HepG2 (cell line): ENCODE measurements around the gene MIOS. TPM values are rescaled to one million over a fixed set of nuclear protein-coding genes. Genes with fewer than 3 reads are reported as not detected.

Source experiments
- ATF1 ChIP-seq: IDR thresholded peaks from 2 replicates; pipeline ENCODE4 v1.6.1; 2016; ENCODE audit warnings: mild to moderate bottlenecking, control low read depth
- HNF4A ChIP-seq: sonication (generic); formaldehyde crosslinking; IDR thresholded peaks from 2 replicates; pipeline ENCODE4 v1.4.0; 2020; ENCODE audit warnings: missing genetic modification reagents
- PHF20 ChIP-seq: sonication (generic); formaldehyde crosslinking; IDR thresholded peaks from 2 replicates; pipeline ENCODE4 v1.5.0; 2020; ENCODE audit warnings: mild to moderate bottlenecking, missing genetic modification reagents
- TBL1XR1 ChIP-seq: fragments of 150-350 bp; IDR thresholded peaks from 2 replicates; pipeline ENCODE4 v1.6.1; 2014; ENCODE audit warnings: borderline replicate concordance, low read length; ENCODE audit not compliant: partially characterized antibody
- ZFP90 ChIP-seq: sonication (generic); formaldehyde crosslinking; IDR thresholded peaks from 2 replicates; pipeline ENCODE4 v1.8.0; 2022; ENCODE audit warnings: missing genetic modification reagents, mild to moderate bottlenecking, inconsistent platforms, borderline replicate concordance
- ZNF224 ChIP-seq: sonication (generic); formaldehyde crosslinking; IDR thresholded peaks from 2 replicates; pipeline ENCODE4 v1.5.0; 2020; ENCODE audit warnings: mild to moderate bottlenecking, missing genetic modification reagents
- ZNF350 ChIP-seq: sonication (generic); formaldehyde crosslinking; IDR thresholded peaks from 2 replicates; pipeline ENCODE4 v1.4.0; 2020; ENCODE audit warnings: mild to moderate bottlenecking, low read depth, missing genetic modification reagents, borderline replicate concordance
- ZNF382 ChIP-seq: sonication (generic); formaldehyde crosslinking; IDR thresholded peaks from 2 replicates; pipeline ENCODE4 v1.5.0; 2020; ENCODE audit warnings: missing genetic modification reagents, mild to moderate bottlenecking, borderline replicate concordance
- ZNF550 ChIP-seq: sonication (generic); formaldehyde crosslinking; IDR thresholded peaks from 2 replicates; pipeline ENCODE4 v1.4.0; 2020; ENCODE audit warnings: mild to moderate bottlenecking, missing genetic modification reagents, borderline replicate concordance
- ZNF678 ChIP-seq: sonication (generic); formaldehyde crosslinking; IDR thresholded peaks from 2 replicates; pipeline ENCODE4 v1.4.0; 2020; ENCODE audit warnings: mild to moderate bottlenecking, missing genetic modification reagents
- ZNF777 ChIP-seq: sonication (generic); formaldehyde crosslinking; IDR thresholded peaks from 2 replicates; pipeline ENCODE4 v1.4.0; 2020; ENCODE audit warnings: missing genetic modification reagents
- ZNF780A ChIP-seq: sonication (generic); formaldehyde crosslinking; IDR thresholded peaks from 2 replicates; pipeline ENCODE4 v1.8.0; 2022; ENCODE audit warnings: mild to moderate bottlenecking, missing genetic modification reagents, moderate library complexity
- polyA plus RNA-seq, 8 experiments: library from polyadenylated mRNA; depleted of rRNA in 3 of 8; stranded (reverse) in 7 of 8; unstranded in 1 of 8; fragments of >200 nt; fragmentation: Illumina TruSeq in 4 of 8; extraction: Trizol in 4 of 8; gene quantifications; 2 replicates each; pipeline versions ENCODE4 v1.2.1 to v1.2.3, GENCODE V29; 2011 to 2016; ENCODE audit warnings: low read depth in 4 of 8, missing spikeins in 1 of 8, mixed read lengths in 1 of 8; ENCODE audit not compliant: insufficient read depth in 1 of 8
- total RNA-seq, 5 experiments: library from RNA; depleted of rRNA; stranded (reverse); fragments of >200 nt; fragmentation: Illumina TruSeq; extraction: Trizol; gene quantifications; 2 replicates each; pipeline ENCODE4 v1.2.3, GENCODE V29; 2016; ENCODE audit warnings: low read depth in 1 of 5
- TF ChIP-seq, protein P1 (sequence below): sonication (generic); formaldehyde crosslinking; IDR thresholded peaks from 2 replicates; pipeline ENCODE4 v1.8.1; 2023; ENCODE audit warnings: mild to moderate bottlenecking, moderate library complexity, missing genetic modification reagents
- TF ChIP-seq, protein P2 (sequence below), 2 experiments: fragments of 450-650 bp in 1 of 2; sonication (generic) in 1 of 2; formaldehyde crosslinking; IDR thresholded peaks; 2 replicates each; pipeline versions ENCODE4 v1.5.0 to v1.8.0; 2020 to 2022; ENCODE audit warnings: mild to moderate bottlenecking in 1 of 2, missing genetic modification reagents in 1 of 2
- TF ChIP-seq, protein P3 (sequence below): sonication (generic); formaldehyde crosslinking; IDR thresholded peaks from 2 replicates; pipeline ENCODE4 v1.4.0; 2020; ENCODE audit warnings: missing genetic modification reagents
- TF ChIP-seq, protein P4 (sequence below): sonication (generic); formaldehyde crosslinking; IDR thresholded peaks from 2 replicates; pipeline ENCODE4 v1.5.1; 2020; ENCODE audit warnings: missing genetic modification reagents, mild to moderate bottlenecking, borderline replicate concordance
- TF ChIP-seq, protein P5 (sequence below): sonication (generic); formaldehyde crosslinking; IDR thresholded peaks from 2 replicates; pipeline ENCODE4 v1.5.1; 2020; ENCODE audit warnings: missing genetic modification reagents, mild to moderate bottlenecking, borderline replicate concordance
- TF ChIP-seq, protein P6 (sequence below): sonication (generic); formaldehyde crosslinking; IDR thresholded peaks from 2 replicates; pipeline ENCODE4 v1.4.0; 2020; ENCODE audit warnings: mild to moderate bottlenecking, missing genetic modification reagents

Gene MIOS
- total and polyA plus RNA-seq, 2 of the 13 experiments (the other 11 are each of a cell fraction or from before 2014, with no cell fraction given), result 15.2 to 33.5 TPM

DNA sequence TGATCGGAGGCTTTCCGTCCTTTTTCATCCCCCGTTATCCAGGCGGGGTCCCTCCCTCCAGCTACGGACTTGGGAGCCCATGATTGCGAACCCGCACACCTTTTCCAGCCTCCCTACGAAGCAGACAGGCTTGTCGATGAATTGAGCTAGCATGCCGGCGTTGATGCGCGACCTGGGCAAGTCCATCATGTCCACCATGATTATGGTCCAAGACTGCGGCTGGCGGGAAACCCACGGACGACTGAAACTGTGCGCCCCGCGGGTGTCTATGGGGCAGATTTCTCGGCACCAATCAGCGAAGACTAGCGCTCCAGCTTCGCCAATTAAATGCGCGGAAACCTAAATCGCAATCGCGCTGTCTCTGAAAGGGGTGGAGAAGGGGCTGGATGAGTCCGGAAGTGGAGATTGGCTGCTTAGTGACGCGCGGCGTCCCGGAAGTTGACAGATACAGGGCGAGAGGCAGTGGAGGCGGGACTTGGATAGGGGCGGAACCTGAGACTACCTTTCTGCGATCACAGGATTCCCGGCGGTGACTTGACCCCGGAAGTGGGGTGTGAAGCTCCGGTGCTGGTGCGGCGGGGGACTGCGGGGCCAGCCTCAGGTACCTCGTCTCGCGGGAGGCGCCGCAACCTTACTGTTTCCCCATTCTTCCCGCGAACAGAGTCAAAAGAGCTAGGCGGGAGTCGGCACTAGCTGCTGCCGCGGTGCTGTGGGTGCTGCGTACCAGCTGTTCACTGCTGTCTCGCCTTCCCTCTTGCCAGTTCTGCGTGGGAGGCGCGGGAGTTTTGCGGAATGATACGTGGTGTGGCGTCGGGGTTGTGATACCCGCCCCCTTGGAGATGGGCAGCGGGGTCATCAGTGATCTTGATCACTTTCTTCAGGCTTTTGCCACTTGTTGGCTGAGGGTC, 73.8 kb downstream of the MIOS start, which contains the start of gene UMAD1 (continued):
- TF ChIP-seq, protein P1, sequence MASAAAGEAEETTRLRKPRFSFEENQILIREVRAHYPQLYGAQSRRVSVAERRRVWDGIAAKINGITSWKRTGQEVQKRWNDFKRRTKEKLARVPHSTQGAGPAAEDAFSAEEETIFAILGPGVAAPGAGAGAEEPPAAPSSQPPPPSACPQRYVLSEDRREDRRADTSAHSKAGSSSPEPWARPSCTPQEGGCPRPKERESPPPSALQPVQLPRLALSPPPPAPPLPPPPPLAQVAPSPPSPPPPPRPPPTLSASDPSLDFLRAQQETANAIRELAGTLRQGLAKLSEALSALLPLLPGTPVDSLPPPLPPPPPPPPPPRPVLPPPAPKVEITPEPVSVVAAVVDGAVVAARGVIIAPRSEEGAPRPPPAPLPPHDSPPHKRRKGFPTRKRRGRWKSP (CRISPR knock-in tag), result peak; percentile 32
- TF ChIP-seq ZNF550, result no peak
- TF ChIP-seq, protein P2, sequence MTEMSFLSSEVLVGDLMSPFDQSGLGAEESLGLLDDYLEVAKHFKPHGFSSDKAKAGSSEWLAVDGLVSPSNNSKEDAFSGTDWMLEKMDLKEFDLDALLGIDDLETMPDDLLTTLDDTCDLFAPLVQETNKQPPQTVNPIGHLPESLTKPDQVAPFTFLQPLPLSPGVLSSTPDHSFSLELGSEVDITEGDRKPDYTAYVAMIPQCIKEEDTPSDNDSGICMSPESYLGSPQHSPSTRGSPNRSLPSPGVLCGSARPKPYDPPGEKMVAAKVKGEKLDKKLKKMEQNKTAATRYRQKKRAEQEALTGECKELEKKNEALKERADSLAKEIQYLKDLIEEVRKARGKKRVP (CRISPR knock-in tag; IDR thresholded peaks at IDR 0.05), result peak in 1 of 2 experiments; percentile 52; a peak in 1 of 4 replicates
- no peak for TF ChIP-seq ZNF780A (CRISPR knock-in tag)
- TF ChIP-seq ZFP90 (CRISPR knock-in tag), result peak; percentile 85; the same call in 1 of the 2 replicates
- no peak for TF ChIP-seq TBL1XR1
- TF ChIP-seq, protein P3, sequence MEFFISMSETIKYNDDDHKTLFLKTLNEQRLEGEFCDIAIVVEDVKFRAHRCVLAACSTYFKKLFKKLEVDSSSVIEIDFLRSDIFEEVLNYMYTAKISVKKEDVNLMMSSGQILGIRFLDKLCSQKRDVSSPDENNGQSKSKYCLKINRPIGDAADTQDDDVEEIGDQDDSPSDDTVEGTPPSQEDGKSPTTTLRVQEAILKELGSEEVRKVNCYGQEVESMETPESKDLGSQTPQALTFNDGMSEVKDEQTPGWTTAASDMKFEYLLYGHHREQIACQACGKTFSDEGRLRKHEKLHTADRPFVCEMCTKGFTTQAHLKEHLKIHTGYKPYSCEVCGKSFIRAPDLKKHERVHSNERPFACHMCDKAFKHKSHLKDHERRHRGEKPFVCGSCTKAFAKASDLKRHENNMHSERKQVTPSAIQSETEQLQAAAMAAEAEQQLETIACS (CRISPR knock-in tag), result no peak
- 0 out of 2 replicates have a peak, but pooled peaks have one; percentile 62 for TF ChIP-seq ZNF224 (CRISPR knock-in tag)
- no peak; the same call in 1 of the 2 replicates for TF ChIP-seq ZNF350 (CRISPR knock-in tag)
- TF ChIP-seq HNF4A (CRISPR knock-in tag), result peak; percentile 27; the same call in 1 of the 2 replicates
- TF ChIP-seq, protein P4, sequence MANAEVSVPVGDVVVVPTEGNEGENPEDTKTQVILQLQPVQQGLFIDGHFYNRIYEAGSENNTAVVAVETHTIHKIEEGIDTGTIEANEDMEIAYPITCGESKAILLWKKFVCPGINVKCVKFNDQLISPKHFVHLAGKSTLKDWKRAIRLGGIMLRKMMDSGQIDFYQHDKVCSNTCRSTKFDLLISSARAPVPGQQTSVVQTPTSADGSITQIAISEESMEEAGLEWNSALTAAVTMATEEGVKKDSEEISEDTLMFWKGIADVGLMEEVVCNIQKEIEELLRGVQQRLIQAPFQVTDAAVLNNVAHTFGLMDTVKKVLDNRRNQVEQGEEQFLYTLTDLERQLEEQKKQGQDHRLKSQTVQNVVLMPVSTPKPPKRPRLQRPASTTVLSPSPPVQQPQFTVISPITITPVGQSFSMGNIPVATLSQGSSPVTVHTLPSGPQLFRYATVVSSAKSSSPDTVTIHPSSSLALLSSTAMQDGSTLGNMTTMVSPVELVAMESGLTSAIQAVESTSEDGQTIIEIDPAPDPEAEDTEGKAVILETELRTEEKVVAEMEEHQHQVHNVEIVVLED (CRISPR knock-in tag), result peak; percentile 89; the same call in 1 of the 2 replicates
- no peak for TF ChIP-seq ZNF382 (CRISPR knock-in tag)
- peak; percentile 90 for TF ChIP-seq PHF20 (CRISPR knock-in tag)
- TF ChIP-seq ATF1 (CRISPR knock-in tag), result peak; percentile 91
- TF ChIP-seq, protein P5, sequence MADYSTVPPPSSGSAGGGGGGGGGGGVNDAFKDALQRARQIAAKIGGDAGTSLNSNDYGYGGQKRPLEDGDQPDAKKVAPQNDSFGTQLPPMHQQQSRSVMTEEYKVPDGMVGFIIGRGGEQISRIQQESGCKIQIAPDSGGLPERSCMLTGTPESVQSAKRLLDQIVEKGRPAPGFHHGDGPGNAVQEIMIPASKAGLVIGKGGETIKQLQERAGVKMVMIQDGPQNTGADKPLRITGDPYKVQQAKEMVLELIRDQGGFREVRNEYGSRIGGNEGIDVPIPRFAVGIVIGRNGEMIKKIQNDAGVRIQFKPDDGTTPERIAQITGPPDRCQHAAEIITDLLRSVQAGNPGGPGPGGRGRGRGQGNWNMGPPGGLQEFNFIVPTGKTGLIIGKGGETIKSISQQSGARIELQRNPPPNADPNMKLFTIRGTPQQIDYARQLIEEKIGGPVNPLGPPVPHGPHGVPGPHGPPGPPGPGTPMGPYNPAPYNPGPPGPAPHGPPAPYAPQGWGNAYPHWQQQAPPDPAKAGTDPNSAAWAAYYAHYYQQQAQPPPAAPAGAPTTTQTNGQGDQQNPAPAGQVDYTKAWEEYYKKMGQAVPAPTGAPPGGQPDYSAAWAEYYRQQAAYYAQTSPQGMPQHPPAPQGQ, result no peak
- TF ChIP-seq ZNF777 (CRISPR knock-in tag), result peak; percentile 74
- TF ChIP-seq, protein P6, sequence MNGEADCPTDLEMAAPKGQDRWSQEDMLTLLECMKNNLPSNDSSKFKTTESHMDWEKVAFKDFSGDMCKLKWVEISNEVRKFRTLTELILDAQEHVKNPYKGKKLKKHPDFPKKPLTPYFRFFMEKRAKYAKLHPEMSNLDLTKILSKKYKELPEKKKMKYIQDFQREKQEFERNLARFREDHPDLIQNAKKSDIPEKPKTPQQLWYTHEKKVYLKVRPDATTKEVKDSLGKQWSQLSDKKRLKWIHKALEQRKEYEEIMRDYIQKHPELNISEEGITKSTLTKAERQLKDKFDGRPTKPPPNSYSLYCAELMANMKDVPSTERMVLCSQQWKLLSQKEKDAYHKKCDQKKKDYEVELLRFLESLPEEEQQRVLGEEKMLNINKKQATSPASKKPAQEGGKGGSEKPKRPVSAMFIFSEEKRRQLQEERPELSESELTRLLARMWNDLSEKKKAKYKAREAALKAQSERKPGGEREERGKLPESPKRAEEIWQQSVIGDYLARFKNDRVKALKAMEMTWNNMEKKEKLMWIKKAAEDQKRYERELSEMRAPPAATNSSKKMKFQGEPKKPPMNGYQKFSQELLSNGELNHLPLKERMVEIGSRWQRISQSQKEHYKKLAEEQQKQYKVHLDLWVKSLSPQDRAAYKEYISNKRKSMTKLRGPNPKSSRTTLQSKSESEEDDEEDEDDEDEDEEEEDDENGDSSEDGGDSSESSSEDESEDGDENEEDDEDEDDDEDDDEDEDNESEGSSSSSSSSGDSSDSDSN (CRISPR knock-in tag), result peak; percentile 50; the same call in 1 of the 2 replicates
- no peak for TF ChIP-seq ZNF678 (CRISPR knock-in tag)
